GM19240 (cell line): Measurements from ENCODE around the gene ENTPD6.
"Not testable (repeated sequence)": the region's sequence is repeated elsewhere in the genome, so short reads cannot be mapped to it uniquely, and the experiment has no call there.

Experiments
- DNase-seq: peaks from one replicate; pipeline ENCODE4 v3.0.0; 2011; ENCODE audit warnings: low spot score; ENCODE audit not compliant: insufficient read length

The ENTPD6 gene

GRCh38 chr20:25254986-25255680 lies 59.6 kb downstream of the ENTPD6 start:
- no peak for DNase-seq

GRCh38 chr20:25256226-25256859 lies 60.8 kb downstream of the ENTPD6 start:
- no peak for DNase-seq

- DNase-seq, result no peak
Measured at GRCh38 chr20:25257130-25257529, 61.6 kb downstream of the ENTPD6 start.

DNA sequence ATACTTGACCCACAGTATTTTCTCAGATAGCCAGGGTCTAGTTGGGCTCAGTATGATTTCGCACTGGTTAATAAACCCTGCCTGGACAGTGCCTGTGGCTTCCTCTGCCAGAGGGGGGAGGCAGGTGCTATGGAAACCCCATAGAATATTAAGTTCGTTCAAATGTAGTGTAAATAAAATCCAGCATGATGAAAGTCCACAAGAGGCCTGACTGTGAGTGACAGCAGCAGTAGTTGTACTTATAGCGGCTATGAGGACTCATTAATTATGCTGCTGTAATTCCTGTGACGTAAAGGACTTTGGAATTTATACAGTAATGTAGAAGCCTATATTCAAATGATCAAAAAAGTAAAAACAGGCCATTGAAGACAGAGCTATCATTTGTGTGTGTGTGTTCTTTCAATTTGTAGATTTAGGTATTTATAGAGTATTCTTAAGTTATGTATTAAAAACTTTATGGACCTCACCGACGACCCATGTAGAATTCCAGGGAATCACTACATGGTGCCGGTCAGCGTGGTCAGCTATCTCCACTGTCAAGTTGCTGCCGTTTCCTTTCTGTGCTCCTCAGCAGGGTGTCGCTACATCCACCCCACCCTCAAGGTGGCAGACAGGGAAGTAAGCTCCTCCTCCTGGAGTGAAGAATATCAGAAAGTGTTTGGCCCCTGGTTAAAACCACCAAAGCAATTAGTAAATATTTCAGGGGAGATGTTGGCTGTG lies 62.4 kb downstream of the ENTPD6 start:
- no peak for DNase-seq

DNA sequence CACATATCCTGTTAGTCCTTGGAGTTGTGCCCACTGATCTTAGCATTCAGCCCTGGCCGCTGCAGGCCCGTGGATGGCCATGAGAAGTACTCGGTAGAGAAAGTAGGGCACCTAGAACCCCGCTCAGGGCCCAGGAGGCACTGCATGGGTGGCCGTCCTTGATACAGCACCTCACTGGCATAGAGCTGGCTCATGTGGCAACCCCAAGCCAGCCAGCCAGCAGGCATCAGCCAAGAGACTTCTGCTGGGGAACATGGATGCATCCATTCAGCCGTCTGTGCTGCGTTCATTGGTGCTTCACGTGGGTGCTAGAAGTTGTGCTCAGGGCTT lies 62.9 kb downstream of the ENTPD6 start:
- DNase-seq, result no peak

- no peak for DNase-seq
Measured at GRCh38 chr20:25258828-25259227, 63.3 kb downstream of the ENTPD6 start.

GRCh38 chr20:25259358-25259757 lies 63.8 kb downstream of the ENTPD6 start:
- no peak for DNase-seq

GRCh38 chr20:25259788-25260254 lies 64.3 kb downstream of the ENTPD6 start:
- DNase-seq, result no peak

DNA sequence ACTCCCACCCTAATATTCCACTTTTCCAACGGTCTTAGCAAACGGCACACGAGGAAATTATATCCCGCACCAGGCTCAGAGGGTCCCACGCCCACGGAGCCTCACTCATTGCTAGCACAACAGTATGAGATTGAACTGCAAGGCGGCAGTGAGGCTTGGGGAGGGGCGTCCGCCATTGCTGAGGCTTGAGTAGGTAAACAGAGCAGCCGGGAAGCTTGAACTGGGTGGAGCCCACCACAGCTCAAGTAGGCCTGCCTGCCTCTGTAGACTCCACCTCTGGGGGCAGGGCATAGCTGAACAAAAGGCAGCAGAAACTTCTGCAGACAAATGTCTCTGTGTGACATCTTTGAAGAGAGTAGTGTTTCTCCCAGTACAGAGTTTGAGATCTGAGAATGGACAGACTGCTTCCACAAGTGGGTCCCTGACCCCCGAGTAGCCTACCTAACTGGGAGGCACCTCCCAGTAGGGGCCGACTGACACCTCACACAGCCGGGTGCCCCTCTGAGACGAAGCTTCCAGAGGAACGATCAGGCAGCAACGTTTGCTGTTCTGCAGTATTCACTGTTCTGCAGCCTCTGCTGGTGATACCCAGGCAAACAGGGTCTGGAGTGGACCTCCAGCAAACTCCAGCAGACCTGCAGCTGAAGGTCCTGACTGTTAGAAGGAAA lies 65.4 kb downstream of the ENTPD6 start:
- not testable (repeated sequence) for DNase-seq

GRCh38 chr20:25269057-25269832 lies 73.7 kb downstream of the ENTPD6 start:
- no peak for DNase-seq

DNA sequence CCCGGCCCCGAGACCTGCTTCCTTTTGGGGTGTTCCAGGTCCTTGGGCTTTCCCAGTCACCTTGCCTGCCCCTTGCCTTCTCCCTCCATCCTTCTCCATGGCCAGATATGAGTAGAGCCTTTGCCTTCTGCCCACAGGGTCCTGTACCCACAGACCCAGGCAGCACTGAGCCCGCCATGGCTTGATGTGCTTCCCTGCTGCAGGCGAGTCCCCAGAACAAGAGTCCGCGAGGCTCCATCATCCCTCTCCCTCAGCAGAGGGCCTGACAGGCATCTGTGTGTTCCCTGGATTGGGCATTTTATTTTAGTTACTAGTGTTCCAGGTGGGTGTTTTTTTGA lies 74.3 kb downstream of the ENTPD6 start:
- DNase-seq, result no peak

GRCh38 chr20:25270829-25271251 lies 75.3 kb downstream of the ENTPD6 start:
- DNase-seq, result no peak

- no peak for DNase-seq
Measured at GRCh38 chr20:25271486-25272222, 76.1 kb downstream of the ENTPD6 start.

DNA sequence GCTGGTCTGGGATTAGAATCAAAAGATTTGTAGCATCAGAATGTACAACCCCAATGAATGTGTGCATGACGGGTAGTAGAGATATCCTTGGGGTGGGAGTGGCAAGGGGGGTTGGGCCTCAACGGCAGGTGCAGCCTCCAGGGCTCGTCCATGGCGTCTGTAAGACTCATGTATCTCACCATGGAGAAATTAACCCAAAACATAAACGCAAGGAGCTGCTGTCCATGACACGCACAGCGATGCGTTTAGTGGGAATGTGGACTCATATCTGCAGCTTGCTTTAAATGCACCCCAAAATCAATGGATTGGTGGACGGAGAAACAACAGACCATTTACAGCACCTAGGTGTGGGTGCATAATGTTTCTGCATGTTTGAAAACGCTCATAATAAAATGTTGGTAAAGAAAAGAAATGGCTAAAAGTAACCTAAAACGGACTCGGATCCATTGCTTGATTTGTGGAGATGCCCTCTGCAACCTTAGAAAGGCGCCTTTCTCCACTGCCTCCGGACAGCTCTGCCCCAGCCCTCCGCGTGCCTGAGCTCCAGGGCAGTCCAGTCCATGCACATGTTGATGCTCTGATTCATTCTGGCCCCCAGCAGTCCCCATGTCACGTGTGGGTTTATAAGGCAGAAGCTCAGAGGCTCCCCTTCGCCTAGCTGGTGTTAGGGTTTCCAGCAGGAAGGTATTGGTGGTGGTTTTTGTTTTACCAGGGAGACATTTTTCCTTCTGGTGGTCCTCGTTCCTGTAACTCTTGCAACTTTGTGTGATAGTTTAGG lies 76.9 kb downstream of the ENTPD6 start:
- DNase-seq, result no peak

DNA sequence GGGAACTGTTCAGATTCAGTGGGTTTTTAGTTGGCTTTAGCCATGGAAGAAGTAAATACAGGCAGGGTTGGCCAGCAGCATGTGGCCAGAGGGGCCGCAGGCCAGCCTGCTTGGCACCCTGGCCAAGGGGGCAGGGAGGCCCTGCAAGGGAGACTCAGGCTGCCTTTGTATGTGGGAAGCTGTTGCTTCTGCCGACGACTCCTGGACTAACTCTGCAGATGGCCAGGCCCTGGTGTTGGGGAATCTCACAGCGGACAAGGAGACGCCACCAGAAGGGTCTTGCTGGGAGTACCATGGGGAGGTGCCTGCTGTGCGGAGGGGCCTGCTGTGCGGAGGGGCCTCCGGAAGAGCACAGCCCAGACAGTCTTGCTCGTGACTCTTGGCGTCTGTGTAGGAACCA lies 77.5 kb downstream of the ENTPD6 start:
- DNase-seq, result no peak

DNA sequence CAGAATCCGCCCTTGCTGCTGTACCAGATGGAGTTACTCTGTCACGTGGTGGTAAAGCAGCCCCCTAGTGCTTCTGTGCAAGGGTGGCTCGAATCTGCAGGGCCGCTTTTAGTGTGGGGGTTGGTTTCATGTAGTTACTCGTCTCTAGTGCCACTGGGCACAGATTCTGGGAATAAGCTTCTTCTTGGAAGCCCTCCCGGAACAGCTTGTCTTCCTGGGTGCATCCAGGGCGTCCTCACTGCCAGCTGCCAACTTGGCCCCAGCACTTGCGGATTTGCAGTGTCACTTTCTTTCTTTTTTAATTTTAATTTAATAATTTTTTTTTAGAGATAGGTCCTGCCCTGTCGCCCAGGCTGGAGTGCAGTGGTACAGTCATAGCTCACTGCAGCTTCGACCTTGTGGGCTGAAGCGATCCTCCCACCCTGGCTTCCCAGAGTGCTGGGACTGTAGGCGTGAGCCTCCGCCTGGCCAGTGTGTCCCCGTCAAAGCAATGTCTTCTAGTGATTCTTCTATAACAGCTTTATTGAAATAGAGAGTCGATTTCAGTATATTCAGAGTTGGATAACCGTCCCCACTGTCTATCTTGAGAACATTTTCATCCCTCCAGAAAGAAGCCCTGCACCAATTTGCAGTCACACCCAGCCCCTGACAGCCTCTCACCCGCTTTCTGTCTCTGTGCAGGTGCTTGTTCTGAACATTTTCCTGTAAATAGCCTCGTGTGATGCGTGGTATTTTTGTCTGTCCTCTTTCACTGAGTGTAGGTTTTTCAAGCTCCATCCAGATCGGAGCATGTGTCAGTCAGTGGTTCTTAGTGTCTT lies 78.2 kb downstream of the ENTPD6 start:
- DNase-seq, result no peak

DNA sequence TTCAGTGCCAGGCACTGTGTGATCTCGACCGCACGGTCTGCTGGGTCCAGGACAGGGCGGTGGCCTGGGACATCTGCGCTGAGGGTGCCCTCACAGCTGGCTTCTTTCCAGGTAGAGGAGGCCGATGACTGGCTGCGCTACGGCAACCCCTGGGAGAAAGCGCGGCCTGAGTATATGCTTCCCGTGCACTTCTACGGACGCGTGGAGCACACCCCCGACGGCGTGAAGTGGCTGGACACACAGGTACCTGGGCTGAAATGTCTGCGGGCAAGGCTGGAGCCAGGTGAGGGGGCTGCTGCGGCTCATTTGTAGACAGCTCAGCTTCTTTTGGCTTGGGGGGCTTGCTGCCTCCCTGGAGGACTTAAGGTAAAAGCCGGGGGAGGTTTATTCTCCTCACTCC lies 79.0 kb downstream of the ENTPD6 start:
- DNase-seq, result no peak

DNA sequence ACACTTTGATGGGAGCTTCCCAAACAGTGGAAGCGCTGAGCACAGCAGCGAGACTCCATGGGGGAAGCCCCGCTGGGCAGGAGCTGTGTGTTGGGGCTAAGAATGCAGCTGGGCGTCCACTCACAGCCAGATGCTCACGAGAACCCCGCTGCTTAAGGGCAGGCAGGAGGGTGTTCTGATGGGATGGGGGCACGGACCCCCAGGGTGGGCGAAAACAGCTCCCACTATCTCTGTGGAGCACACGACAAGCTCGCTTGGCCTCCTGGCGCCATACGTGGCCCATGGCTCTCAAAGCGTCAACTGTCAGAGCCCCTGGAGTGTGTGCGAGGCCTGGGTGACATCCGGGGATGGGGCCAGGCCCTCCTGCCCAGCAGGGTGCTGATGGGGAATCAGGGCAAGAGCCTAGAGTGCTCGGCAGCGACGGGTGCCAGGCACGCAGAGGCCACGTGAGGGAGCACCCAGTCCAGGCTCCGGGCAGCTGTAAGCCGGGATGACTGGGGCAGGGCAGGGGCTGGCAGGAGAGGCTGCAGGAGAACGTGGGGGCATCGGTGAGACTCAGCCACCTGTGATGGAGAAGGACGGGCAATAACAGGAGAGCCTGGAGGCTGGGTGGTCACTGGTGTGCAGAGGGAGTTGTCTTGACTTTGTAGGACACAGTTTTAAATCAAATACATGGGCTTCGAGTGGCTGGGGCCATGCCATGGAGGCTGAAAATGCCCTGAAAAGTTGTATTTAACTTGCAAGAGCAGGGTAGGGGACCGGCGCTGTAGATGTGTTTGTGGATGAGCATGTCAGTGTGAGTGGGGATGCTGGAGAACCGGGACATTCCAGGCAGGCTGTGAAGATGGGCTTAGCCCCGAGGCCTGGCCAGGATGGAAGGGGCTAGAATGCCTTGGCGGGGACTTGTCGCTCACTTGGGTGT lies 79.6 kb downstream of the ENTPD6 start:
- DNase-seq, result no peak
